Ascending aorta (tissue), 2 donors: ENCODE measurements around the gene HSPA1A. TPM values are rescaled to one million over a fixed set of nuclear protein-coding genes. Genes with fewer than 3 reads are reported as not detected.
"Not testable (repeated sequence)": the region's sequence is repeated elsewhere in the genome, so short reads cannot be mapped to it uniquely, and the experiment has no call there.

Experiments used
- DNase-seq, 2 donors: peaks; one replicate each; pipeline ENCODE4 v3.0.0-alpha.2; 2019; ENCODE audit warnings: low spot score in 2 of 2
- H3K27ac ChIP-seq, 2 donors: fragments of 200-600 bp; sonication (generic); one replicate each; pipeline ENCODE4 v1.5.1; 2016 to 2017; ENCODE audit warnings: mild to moderate bottlenecking in 1 of 2
- H3K27me3 ChIP-seq: fragments of 200-600 bp; sonication (generic); one replicate; pipeline ENCODE4 v1.5.1; 2017
- H3K36me3 ChIP-seq, 2 donors: fragments of 200-600 bp; sonication (generic); one replicate each; pipeline ENCODE4 v1.5.1; 2016
- H3K4me1 ChIP-seq, 2 donors: fragments of 200-600 bp; sonication (generic); one replicate each; pipeline ENCODE4 v1.5.1; 2016 to 2017; ENCODE audit warnings: mild to moderate bottlenecking in 1 of 2
- H3K4me3 ChIP-seq, 2 donors: fragments of 200-600 bp; sonication (generic); one replicate each; pipeline ENCODE4 v1.5.1; 2016 to 2017; ENCODE audit warnings: mild to moderate bottlenecking in 1 of 2
- H3K9me3 ChIP-seq, 2 donors: fragments of 200-600 bp; sonication (generic); one replicate each; pipeline ENCODE4 v1.5.1; 2016
- CTCF ChIP-seq, 3 experiments: fragments of 200-600 bp in 2 of 3; fragments of 450-650 bp in 1 of 3; sonication (generic) in 2 of 3; IDR thresholded peaks; one replicate each; pipeline ENCODE4 v1.5.1; 2016 to 2019; ENCODE audit warnings: antibody characterized with exemption in 3 of 3, mild to moderate bottlenecking in 1 of 3, moderate library complexity in 1 of 3
- intact Hi-C: fragments of 100-400 bp; cut with DNase I; formaldehyde crosslinking; loops from one replicate; pipeline ENCODE4 v1.15.1; 2023
- total RNA-seq: library from RNA; depleted of rRNA; stranded (reverse); fragments of >200 nt; gene quantifications from one replicate; pipeline ENCODE4 v1.1.0, GENCODE V29; 2016

Gene HSPA1A
- total RNA-seq, 1 donor from 2014 or later: 288 TPM

- Histone ChIP-seq H3K27ac (peak overlapping the region; percentile 84 to 90), H3K4me3 (peak overlapping the region; percentile 67 to 80), H3K27me3 (no peaks in the 10 kb centered on the region), H3K4me1 (peaks cover 19 to 40% of the 10 kb centered on the region in 2 donors), H3K9me3 (no peaks in the 10 kb centered on the region), H3K36me3 (peaks cover 33 to 44% of the 10 kb centered on the region in 2 donors)
- intact Hi-C loops: loop anchor here (10.0 kb wide), 1 partner anchor 291 kb away; the partner anchor contains the start of genes ATP6V1G2, DDX39B and NFKBIL1
- no peak for TF ChIP-seq CTCF (IDR thresholded peaks at IDR 0.05)
- DNase-seq: no peak
Measured at GRCh38 chr6:31836047-31836473, 20.7 kb downstream of the HSPA1A start.

GRCh38 chr6:31836474-31837368 is 21.4 kb downstream of the HSPA1A start:
- DNase-seq: no peak
- peak overlapping the region; percentile 84 to 90 for H3K27ac ChIP-seq
- no peak for TF ChIP-seq CTCF (IDR thresholded peaks at IDR 0.05)
- H3K27me3 ChIP-seq: no peaks in the 10 kb centered on the region
- no peaks in the 10 kb centered on the region for H3K9me3 ChIP-seq
- intact Hi-C loops: loop anchor here (10.0 kb wide), 1 partner anchor 292 kb away; the partner anchor contains the start of genes ATP6V1G2, DDX39B and NFKBIL1
- H3K36me3 ChIP-seq: peaks cover 33 to 48% of the 10 kb centered on the region in 2 donors
- H3K4me3 ChIP-seq: peak overlapping the region; percentile 67 to 80
- peaks cover 15 to 34% of the 10 kb centered on the region in 2 donors for H3K4me1 ChIP-seq

GRCh38 chr6:31837369-31838113 is 22.2 kb downstream of the HSPA1A start:
- peak overlapping the region in 1 of 2 donors; percentile 80 for H3K4me3 ChIP-seq
- H3K4me1 ChIP-seq: peaks cover 13 to 32% of the 10 kb centered on the region in 2 donors
- intact Hi-C loops: loop anchor here (10.0 kb wide), 1 partner anchor 293 kb away; the partner anchor contains the start of genes ATP6V1G2, DDX39B and NFKBIL1
- H3K27ac ChIP-seq: peak overlapping the region; percentile 84 to 90
- no peaks in the 10 kb centered on the region for H3K9me3 ChIP-seq
- TF ChIP-seq CTCF (IDR thresholded peaks at IDR 0.05): no peak
- DNase-seq: no peak
- no peaks in the 10 kb centered on the region for H3K27me3 ChIP-seq
- peaks cover 33 to 48% of the 10 kb centered on the region in 2 donors for H3K36me3 ChIP-seq

GRCh38 chr6:31838114-31838553 is 22.8 kb downstream of the HSPA1A start:
- peaks cover 13 to 29% of the 10 kb centered on the region in 2 donors for H3K4me1 ChIP-seq
- peaks cover 33 to 48% of the 10 kb centered on the region in 2 donors for H3K36me3 ChIP-seq
- DNase-seq, H3K9me3 ChIP-seq, H3K27me3 ChIP-seq: not testable (repeated sequence)
- H3K4me3 ChIP-seq: peak overlapping the region in 1 of 2 donors; percentile 80
- intact Hi-C loops: loop anchor here (10.0 kb wide), 1 partner anchor 293 kb away; the partner anchor contains the start of genes ATP6V1G2, DDX39B and NFKBIL1
- H3K27ac ChIP-seq: peak overlapping the region in 1 of 2 donors; percentile 84

- H3K9me3 ChIP-seq: no peaks in the 10 kb centered on the region
- no peak overlapping the region for H3K4me3 ChIP-seq
- H3K4me1 ChIP-seq: peaks cover 13 to 21% of the 10 kb centered on the region in 2 donors
- H3K27me3 ChIP-seq: no peaks in the 10 kb centered on the region
- peaks cover 33 to 48% of the 10 kb centered on the region in 2 donors for H3K36me3 ChIP-seq
- intact Hi-C loops: loop anchor here (10.0 kb wide), 1 partner anchor 294 kb away; the partner anchor contains the start of genes ATP6V1G2, DDX39B and NFKBIL1
- H3K27ac ChIP-seq: no peak overlapping the region
- TF ChIP-seq CTCF (IDR thresholded peaks at IDR 0.05): no peak
- DNase-seq: no peak
Measured at GRCh38 chr6:31838968-31839367, 23.6 kb downstream of the HSPA1A start.

- peaks cover 33 to 48% of the 10 kb centered on the region in 2 donors for H3K36me3 ChIP-seq
- not testable (repeated sequence) for DNase-seq, H3K27me3 ChIP-seq, H3K9me3 ChIP-seq, H3K4me3 ChIP-seq, H3K27ac ChIP-seq
- intact Hi-C loops: loop anchor here (10.0 kb wide), 1 partner anchor 295 kb away; the partner anchor contains the start of genes ATP6V1G2, DDX39B and NFKBIL1
- peaks cover 13 to 21% of the 10 kb centered on the region in 2 donors for H3K4me1 ChIP-seq
Measured at GRCh38 chr6:31839779-31840126, 24.4 kb downstream of the HSPA1A start.
